Fibroblast of skin of back (primary cell): ENCODE results near the gene OR7A5. TPM values are rescaled to one million over a fixed set of nuclear protein-coding genes. Genes with fewer than 3 reads are reported as not detected.
"Not testable (repeated sequence)": the region's sequence is repeated elsewhere in the genome, so short reads cannot be mapped to it uniquely, and the experiment has no call there.

ENCODE experiments used
- DNase-seq: peaks from one replicate; pipeline ENCODE4 v3.0.0-alpha.2; 2013
- polyA plus RNA-seq, 2 experiments: library from polyadenylated mRNA; unstranded; fragments of 120-200 nt; gene quantifications; one replicate each; pipeline ENCODE4 v1.2.1, GENCODE V29; 2013; ENCODE audit not compliant: insufficient read length in 2 of 2

OR7A5 gene
- not detected for polyA plus RNA-seq (2013, experiment 1 of 2; ENCODE audit: insufficient read length)
- not detected for polyA plus RNA-seq (2013, experiment 2 of 2; ENCODE audit: insufficient read length)

- DNase-seq, result no peak
These were observed at the start of gene OR7A5, which contains the start of gene OR7C1 for GRCh38 chr19:14835011-14835410. Gene OR7A5 (minus strand): TSS chr19:14835185. CDS start chr19:14828241, 6,944 bp downstream. Gene OR7C1 (minus strand): TSS chr19:14835185. CDS start chr19:14800136, 35,049 bp downstream.

GRCh38 chr19:14871619-14872230 lies 36.7 kb upstream of the OR7A5 start:
- DNase-seq, result peak; percentile 3

- DNase-seq, result no peak
These were observed 33.5 kb upstream of the OR7A5 start for GRCh38 chr19:14868497-14868896.

GRCh38 chr19:14848822-14849221 lies 13.8 kb upstream of the OR7A5 start, which contains the start of gene OR7A10:
Gene OR7A10 (minus strand): TSS chr19:14848922. CDS start chr19:14841877, 7,045 bp downstream.
- no peak for DNase-seq

GRCh38 chr19:14843578-14843977 lies 8.6 kb upstream of the OR7A5 start:
- DNase-seq, result no peak

- DNase-seq, result no peak
These were observed 8.2 kb upstream of the OR7A5 start for GRCh38 chr19:14843169-14843568.

GRCh38 chr19:14840206-14840605 lies 5.2 kb upstream of the OR7A5 start:
- no peak for DNase-seq

- DNase-seq, result no peak
These were observed 2.4 kb upstream of the OR7A5 start for GRCh38 chr19:14837391-14837790.

- no peak for DNase-seq
These were observed 4.3 kb downstream of the OR7A5 start for GRCh38 chr19:14830702-14831101.

- no peak for DNase-seq
These were observed 9.0 kb downstream of the OR7A5 start for GRCh38 chr19:14826006-14826405.

- DNase-seq, result peak; percentile 5
These were observed 13.0 kb downstream of the OR7A5 start for GRCh38 chr19:14821937-14822336.

- DNase-seq, result no peak
These were observed 16.4 kb downstream of the OR7A5 start for GRCh38 chr19:14818588-14818987.

GRCh38 chr19:14817052-14817451 lies 17.9 kb downstream of the OR7A5 start:
- DNase-seq, result no peak

GRCh38 chr19:14814982-14815652 lies 19.9 kb downstream of the OR7A5 start:
- DNase-seq, result no peak

GRCh38 chr19:14809272-14810057 lies 25.5 kb downstream of the OR7A5 start:
- no peak for DNase-seq

GRCh38 chr19:14804765-14805164 lies 30.2 kb downstream of the OR7A5 start:
- DNase-seq, result no peak

GRCh38 chr19:14798760-14799159 lies 36.2 kb downstream of the OR7A5 start:
- no peak for DNase-seq

GRCh38 chr19:14796021-14796420 lies 39.0 kb downstream of the OR7A5 start:
- DNase-seq, result no peak

- DNase-seq, result peak; percentile 4
These were observed 39.8 kb downstream of the OR7A5 start for GRCh38 chr19:14795078-14795721.

GRCh38 chr19:14792250-14792649 lies 42.7 kb downstream of the OR7A5 start:
- DNase-seq, result not testable (repeated sequence)

- DNase-seq, result no peak
These were observed 48.5 kb downstream of the OR7A5 start for GRCh38 chr19:14786421-14786851.

GRCh38 chr19:14785102-14785793 lies 49.7 kb downstream of the OR7A5 start:
- DNase-seq, result peak; percentile 62
